ENCODE results near the gene FAM241A.

Gene FAM241A

GRCh38 chr4:112234952-112235609 is 89.8 kb downstream of the FAM241A start:
- Histone ChIP-seq H3K27me3 (ENCODE audit: insufficient read depth, low read depth, severe bottlenecking) (no peaks in the 10 kb centered on the region), H3K27ac (no peak overlapping the region), H3K9me3 (ENCODE audit: severe bottlenecking) (no peaks in the 10 kb centered on the region), H3K4me3 (ENCODE audit: low read depth, low read length) (no peak overlapping the region), H3K36me3 (peaks cover 9% of the 10 kb centered on the region)
- TF ChIP-seq, protein P1, sequence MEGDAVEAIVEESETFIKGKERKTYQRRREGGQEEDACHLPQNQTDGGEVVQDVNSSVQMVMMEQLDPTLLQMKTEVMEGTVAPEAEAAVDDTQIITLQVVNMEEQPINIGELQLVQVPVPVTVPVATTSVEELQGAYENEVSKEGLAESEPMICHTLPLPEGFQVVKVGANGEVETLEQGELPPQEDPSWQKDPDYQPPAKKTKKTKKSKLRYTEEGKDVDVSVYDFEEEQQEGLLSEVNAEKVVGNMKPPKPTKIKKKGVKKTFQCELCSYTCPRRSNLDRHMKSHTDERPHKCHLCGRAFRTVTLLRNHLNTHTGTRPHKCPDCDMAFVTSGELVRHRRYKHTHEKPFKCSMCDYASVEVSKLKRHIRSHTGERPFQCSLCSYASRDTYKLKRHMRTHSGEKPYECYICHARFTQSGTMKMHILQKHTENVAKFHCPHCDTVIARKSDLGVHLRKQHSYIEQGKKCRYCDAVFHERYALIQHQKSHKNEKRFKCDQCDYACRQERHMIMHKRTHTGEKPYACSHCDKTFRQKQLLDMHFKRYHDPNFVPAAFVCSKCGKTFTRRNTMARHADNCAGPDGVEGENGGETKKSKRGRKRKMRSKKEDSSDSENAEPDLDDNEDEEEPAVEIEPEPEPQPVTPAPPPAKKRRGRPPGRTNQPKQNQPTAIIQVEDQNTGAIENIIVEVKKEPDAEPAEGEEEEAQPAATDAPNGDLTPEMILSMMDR (IDR thresholded peaks at IDR 0.05; ENCODE audit: low read depth, low read length) = peak; percentile 72
- DNase-seq = peak; percentile 70

DNA sequence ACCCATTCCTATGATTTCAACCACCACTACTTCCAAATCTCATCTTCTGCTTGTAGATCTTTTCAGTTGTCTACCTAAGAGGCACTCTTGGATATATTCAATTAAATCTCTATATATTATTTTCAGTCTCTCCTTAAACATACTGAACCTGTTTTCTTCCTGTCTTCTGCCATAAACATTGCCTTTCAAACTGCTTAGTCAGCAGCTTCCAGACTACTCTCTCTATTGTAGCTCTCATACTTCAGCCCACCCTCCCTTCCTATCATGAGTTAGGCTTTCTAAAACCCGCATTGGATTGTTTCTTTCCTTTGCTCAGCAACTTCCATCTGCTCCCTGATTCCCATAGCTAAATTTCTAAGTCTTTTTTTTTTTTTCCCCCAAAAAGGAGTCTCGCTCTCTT is 90.8 kb downstream of the FAM241A start:
- Histone ChIP-seq H3K4me3 (ENCODE audit: low read depth, low read length) (no peak overlapping the region), H3K36me3 (peaks cover 9% of the 10 kb centered on the region), H3K9me3 (ENCODE audit: severe bottlenecking) (no peaks in the 10 kb centered on the region), H3K27ac (no peak overlapping the region), H3K27me3 (ENCODE audit: insufficient read depth, low read depth, severe bottlenecking) (no peaks in the 10 kb centered on the region)
- TF ChIP-seq, protein P1 (IDR thresholded peaks at IDR 0.05; ENCODE audit: low read depth, low read length) = no peak
- no peak for DNase-seq

GRCh38 chr4:112238833-112239232 is 93.6 kb downstream of the FAM241A start:
- no peak for DNase-seq
- TF ChIP-seq, protein P1 (IDR thresholded peaks at IDR 0.05; ENCODE audit: low read depth, low read length) = no peak
- no peak overlapping the region for H3K27ac ChIP-seq
- H3K9me3 ChIP-seq (ENCODE audit: severe bottlenecking) = no peaks in the 10 kb centered on the region
- no peak overlapping the region for H3K4me3 ChIP-seq (ENCODE audit: low read depth, low read length)
- peaks cover 4% of the 10 kb centered on the region for H3K36me3 ChIP-seq
- H3K27me3 ChIP-seq (ENCODE audit: insufficient read depth, low read depth, severe bottlenecking) = no peaks in the 10 kb centered on the region

All from WERI-Rb-1 (cell line).